HL-60 (cell line): ENCODE data around the gene ZDHHC9.

Source experiments
- CTCF ChIP-seq: IDR thresholded peaks from one replicate; pipeline ENCODE4 v1.5.1; 2011; ENCODE audit warnings: low read length, control low read depth, inconsistent platforms; ENCODE audit not compliant: insufficient read depth
- REST ChIP-seq: IDR thresholded peaks from 2 replicates; pipeline ENCODE4 v1.6.1; 2012; ENCODE audit warnings: low read depth; ENCODE audit not compliant: insufficient replicate concordance
- SPI1 ChIP-seq: IDR thresholded peaks from 2 replicates; pipeline ENCODE4 v1.6.1; 2012; ENCODE audit warnings: low read depth, mild to moderate bottlenecking, borderline replicate concordance

- TF ChIP-seq REST: no peak
- no peak for TF ChIP-seq CTCF
- no peak for TF ChIP-seq SPI1
Measured at GRCh38 chrX:129800186-129800585, 43.5 kb downstream of the ZDHHC9 start.
